ENCODE measurements around the gene SAT1. TPM values are rescaled to one million over a fixed set of nuclear protein-coding genes. Genes with fewer than 3 reads are reported as not detected.
"Not testable (repeated sequence)": the region's sequence is repeated elsewhere in the genome, so short reads cannot be mapped to it uniquely, and the experiment has no call there.

The SAT1 gene
- total RNA-seq, 1 donor from 2014 or later: 784 TPM

- no peaks in the 10 kb centered on the region for H3K36me3 ChIP-seq
- H3K4me3 ChIP-seq: no peak overlapping the region
- TF ChIP-seq CTCF (IDR thresholded peaks at IDR 0.05): no peak
- ATAC-seq: no peak
- no peak overlapping the region for H3K27ac ChIP-seq
- intact Hi-C loops (cut with DNase I): no loop called here
- H3K9me3 ChIP-seq: no peaks in the 10 kb centered on the region
- no peaks in the 10 kb centered on the region for H3K27me3 ChIP-seq
- no peak for DNase-seq
- no peaks in the 10 kb centered on the region for H3K4me1 ChIP-seq
Measured at GRCh38 chrX:23770142-23770541, 12.8 kb upstream of the SAT1 start.

GRCh38 chrX:23771086-23771485 lies 11.9 kb upstream of the SAT1 start:
- ATAC-seq; H3K36me3 ChIP-seq; H3K9me3 ChIP-seq; H3K27me3 ChIP-seq; H3K4me3 ChIP-seq; H3K27ac ChIP-seq; H3K4me1 ChIP-seq; DNase-seq; intact Hi-C loops (cut with DNase I): not testable (repeated sequence)

GRCh38 chrX:23773601-23774175 lies 9.3 kb upstream of the SAT1 start:
- ATAC-seq: peak; percentile 71
- intact Hi-C loops (cut with DNase I): no loop called here

GRCh38 chrX:23776363-23776762 lies 6.6 kb upstream of the SAT1 start:
- no peak for TF ChIP-seq CTCF (IDR thresholded peaks at IDR 0.05)
- H3K27ac ChIP-seq: no peak overlapping the region
- no peaks in the 10 kb centered on the region for H3K4me1 ChIP-seq
- intact Hi-C loops (cut with DNase I): no loop called here
- ATAC-seq (no peak), DNase-seq (no peak)
- no peak overlapping the region for H3K4me3 ChIP-seq
- H3K27me3 ChIP-seq: no peaks in the 10 kb centered on the region
- H3K36me3 ChIP-seq: no peaks in the 10 kb centered on the region
- H3K9me3 ChIP-seq: no peaks in the 10 kb centered on the region

More at GRCh38 chrX:23773601-23774175, 9.3 kb upstream of the SAT1 start:
- no peak overlapping the region for H3K4me3 ChIP-seq
- peak overlapping the region; percentile 71 for H3K27ac ChIP-seq
- TF ChIP-seq CTCF (IDR thresholded peaks at IDR 0.05): no peak
- no peak for DNase-seq
- no peaks in the 10 kb centered on the region for H3K9me3 ChIP-seq
- no peaks in the 10 kb centered on the region for H3K27me3 ChIP-seq
- H3K4me1 ChIP-seq: no peaks in the 10 kb centered on the region
- no peaks in the 10 kb centered on the region for H3K36me3 ChIP-seq

- no peaks in the 10 kb centered on the region for H3K9me3 ChIP-seq
- H3K27me3 ChIP-seq: no peaks in the 10 kb centered on the region
- intact Hi-C loops (cut with DNase I): no loop called here
- peaks cover 6% of the 10 kb centered on the region for H3K4me1 ChIP-seq
- no peaks in the 10 kb centered on the region for H3K36me3 ChIP-seq
- no peak overlapping the region for H3K27ac ChIP-seq
- DNase-seq (no peak), ATAC-seq (no peak)
- no peak for TF ChIP-seq CTCF (IDR thresholded peaks at IDR 0.05)
- H3K4me3 ChIP-seq: no peak overlapping the region
Measured at GRCh38 chrX:23779025-23779424, 3.9 kb upstream of the SAT1 start.

- H3K4me3 ChIP-seq: peak overlapping the region; percentile 34
- H3K9me3 ChIP-seq: no peaks in the 10 kb centered on the region
- peaks cover 6% of the 10 kb centered on the region for H3K4me1 ChIP-seq
- intact Hi-C loops (cut with DNase I): no loop called here
- ATAC-seq (no peak), DNase-seq (no peak)
- H3K27me3 ChIP-seq: no peaks in the 10 kb centered on the region
- no peaks in the 10 kb centered on the region for H3K36me3 ChIP-seq
- H3K27ac ChIP-seq: peak overlapping the region; percentile 55
- TF ChIP-seq CTCF (IDR thresholded peaks at IDR 0.05): no peak
Measured at GRCh38 chrX:23782455-23782854, 518 bp upstream of the SAT1 start.
